GM21423 (cell line): ENCODE results near the gene CACNA1D.

Experiments
- ATAC-seq: cut with Tn5 transposase; IDR thresholded peaks from one replicate; pipeline ENCODE4 v1.9.1; 2021; ENCODE audit warnings: mild to moderate bottlenecking, moderate library complexity; ENCODE audit not compliant: unreplicated experiment

CACNA1D gene

DNA sequence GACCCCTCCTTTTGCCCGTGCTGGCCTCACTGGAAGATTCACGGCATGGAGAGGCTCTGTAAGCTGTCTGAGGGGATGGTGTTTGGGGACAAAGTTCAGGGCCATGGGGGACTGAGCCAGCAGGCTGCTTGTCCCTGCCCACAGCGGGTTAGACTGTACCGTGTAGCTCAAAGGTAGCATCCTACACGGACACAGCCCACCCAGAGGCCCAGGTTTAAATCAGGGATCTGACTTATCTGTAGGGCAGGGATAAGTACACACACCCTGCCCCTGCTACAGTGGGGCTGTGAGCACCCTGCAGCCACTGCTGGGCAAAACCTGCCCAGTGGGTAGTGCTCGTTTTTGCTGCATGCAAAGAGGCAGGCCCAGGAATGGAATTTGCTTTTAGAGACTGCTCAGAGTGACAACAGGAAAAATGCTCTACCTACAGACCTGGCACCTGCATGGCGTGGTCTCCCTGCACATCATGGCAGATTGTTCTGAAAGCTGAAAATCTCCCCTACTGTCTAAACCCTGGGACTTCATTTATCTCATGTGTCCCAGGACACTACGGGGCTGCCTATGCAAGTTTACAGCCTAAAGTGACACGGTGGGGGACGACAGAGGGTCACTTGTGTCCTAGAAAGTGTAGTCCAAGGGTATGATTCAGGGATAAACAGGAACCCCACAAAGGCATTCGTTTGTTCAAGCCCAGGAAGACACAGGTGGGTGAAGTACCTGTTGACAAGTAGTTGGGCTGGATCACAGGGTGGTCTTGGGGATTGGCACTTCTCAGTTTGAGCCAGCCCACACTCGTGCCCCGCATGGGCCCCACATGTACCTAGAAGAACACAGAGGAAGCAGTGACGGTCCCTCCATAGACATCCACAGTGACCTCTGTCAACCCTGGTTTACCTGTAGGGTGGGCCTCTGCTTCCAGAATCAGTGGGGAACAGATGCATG, 324.1 kb downstream of the CACNA1D start:
- ATAC-seq = no peak

DNA sequence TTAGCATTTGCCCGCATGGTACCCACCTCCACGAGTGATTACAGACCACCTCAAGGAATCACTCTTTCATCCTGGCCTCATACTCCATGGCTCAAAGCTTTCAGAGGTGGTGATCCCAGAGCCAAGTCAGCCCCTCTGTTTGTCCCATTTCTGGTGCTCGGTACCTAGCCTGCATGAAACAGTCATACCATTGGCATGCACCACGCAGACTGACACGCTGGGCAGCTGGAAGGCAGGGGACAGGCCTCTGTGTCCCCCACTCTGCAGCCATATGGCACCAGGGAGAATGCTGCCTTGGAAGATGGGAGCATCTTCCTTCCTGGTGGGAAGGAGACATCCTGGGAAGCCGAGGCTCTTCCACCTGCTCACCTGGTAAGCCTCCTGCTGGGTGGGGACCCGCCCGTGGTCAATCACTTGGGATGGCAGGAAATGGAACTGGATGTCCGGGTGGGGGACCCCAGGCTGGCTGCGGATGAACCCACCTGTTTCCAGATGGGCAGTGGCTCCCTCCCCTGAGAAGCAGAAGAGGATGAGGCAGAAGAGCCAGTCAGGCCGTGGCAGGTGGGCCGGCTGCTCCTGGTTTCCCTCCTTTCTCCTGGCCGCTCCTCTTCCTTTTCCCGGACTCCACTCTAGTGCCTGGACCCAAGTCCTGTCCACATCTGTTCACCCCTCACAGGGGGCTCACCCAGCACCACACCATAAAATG, 324.9 kb downstream of the CACNA1D start:
- ATAC-seq = no peak

DNA sequence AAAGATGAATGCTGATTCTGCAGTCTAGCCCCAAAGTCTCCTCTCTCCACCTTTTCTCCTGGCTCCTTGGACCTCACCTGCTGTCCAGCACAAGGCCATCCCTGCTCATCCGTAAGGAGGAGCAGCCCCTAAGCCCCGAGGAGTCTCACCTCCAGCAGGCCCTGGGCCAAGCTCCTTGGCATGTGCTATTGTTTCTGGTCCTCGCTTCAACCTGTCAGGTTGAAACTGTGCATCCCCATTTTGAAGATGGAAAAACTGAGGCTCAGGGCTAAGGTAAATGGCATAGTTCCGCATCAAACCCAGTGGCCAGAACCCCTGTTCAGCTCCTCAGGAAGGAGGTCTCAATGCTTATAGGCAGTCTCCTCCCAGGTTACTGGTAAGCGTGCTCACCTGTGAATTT, 325.7 kb downstream of the CACNA1D start:
- no peak for ATAC-seq

DNA sequence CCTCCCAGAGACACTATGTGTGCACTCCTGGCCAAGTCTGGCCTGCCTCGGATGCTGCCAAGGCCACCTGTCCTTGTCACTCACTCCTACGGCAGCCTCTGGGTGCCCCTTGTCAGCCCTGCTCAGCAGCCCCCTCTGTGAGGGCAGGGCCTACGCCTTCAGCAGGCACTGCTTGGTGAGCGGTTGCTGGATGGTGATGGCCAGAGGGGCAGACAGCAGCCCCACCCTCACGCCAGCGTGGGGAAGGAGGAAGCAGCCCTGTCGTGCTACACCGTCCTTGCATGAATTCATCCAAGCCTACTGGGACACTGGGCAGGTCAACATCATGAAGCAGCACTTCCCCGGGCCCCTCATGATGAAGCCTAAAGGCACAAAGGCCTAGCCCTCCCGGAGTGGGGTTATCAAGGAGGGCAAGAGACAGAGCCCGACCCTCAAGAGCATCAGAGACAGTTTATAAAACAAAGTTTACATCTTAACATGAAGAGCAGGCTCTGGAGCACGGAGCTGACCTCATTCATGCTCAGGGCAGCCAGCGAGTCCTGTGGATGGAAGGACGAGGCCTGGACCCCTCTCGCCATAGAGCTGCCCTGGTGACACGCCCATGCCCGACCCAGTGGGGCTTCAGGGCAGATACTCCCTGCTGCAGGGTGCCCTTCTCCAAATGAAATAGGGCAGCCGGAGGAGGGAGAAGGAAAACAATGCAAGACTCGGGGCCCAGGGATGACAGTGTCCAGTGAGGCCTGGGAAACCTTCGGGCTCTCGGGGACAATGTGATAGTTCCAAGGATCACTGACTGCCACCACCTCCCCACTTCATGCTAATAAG, 326.6 kb downstream of the CACNA1D start:
- no peak for ATAC-seq

DNA sequence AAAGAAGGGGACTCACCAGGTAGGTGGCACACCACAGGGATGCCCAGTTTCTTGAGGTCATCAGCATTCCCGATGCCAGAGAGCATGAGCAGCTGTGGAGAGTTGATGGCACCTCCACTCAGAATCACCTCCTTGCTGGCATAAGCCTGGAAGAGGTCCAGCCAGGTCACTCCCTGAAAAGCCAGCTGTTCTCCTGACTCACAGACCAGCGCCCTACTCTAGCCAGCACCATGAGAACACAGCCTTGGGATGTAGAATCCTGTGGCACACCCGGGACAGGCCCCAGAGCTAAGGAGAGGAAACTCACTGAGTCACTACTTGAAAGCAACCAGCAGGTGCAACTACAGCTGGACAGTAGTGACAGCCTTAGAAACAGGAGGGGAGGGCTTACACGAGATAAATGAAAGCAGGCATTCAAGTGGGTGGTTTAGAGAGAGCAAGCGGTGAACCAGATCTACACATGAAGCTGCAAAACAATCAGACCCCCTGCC, 327.3 kb downstream of the CACNA1D start:
- peak; percentile 50 for ATAC-seq

DNA sequence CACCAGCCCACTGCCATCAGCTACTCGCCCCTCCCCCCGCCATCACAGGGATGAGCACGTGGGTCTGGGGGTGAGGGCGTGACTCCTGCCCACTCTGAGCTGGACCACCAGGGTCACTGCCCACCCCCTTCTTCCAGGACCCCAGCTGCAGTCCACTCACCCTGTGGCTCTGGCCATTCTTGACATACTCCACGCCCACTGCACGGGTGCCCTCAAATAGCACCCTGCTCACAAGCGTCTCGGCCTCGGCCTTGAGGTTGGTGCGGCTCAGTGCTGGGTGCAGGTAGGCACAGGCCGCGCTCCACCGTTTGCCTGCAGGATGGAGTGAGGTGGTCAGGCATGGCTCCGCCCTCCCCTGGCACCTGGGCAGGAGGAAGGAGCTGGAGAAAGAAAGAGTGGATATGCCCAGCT, 327.9 kb downstream of the CACNA1D start:
- no peak for ATAC-seq

DNA sequence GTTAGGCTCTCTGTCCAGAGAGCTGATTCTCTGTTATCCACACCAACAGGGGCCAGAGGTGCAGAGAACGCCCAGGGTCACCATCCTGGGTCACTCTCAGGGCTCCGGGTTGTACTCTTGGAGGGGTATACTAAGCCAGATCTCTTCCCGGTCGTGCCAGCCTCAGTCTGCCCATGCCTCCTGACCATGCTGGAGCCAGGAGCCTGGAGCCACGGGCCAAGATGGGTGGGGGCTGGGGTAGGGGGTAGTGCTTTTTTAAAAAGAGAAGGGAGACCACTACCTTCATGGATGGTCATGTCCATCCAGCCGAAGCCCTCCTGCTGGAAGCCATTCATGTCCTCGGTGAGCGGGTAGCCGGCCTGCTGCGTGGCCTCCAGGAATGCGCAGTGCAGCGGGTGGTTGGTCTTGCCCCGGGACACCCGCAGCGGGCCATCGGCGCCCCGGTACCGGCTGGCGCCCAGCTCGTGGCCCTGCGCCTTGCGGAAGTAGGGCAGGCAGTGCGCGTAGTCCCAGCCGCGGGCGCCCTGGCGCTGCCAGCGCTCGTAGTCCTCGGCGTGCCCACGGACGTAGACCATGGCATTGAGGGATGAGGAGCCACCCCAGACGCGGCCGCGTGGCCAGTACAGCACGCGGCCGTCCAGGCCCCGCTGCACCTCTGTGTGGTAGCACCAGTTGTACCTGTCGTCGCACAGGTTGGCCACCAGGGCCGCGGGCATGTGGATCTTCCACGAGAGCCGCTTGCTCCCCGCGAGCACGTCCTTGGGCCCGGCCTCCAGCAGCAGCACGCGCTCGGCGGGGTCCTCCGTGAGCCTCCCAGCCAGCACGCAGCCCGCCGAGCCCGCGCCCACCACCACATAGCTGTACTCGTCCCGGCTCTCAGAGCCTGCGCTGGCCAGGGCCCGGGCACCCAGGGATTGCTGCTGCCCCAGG, 328.9 kb downstream of the CACNA1D start:
- no peak for ATAC-seq

DNA sequence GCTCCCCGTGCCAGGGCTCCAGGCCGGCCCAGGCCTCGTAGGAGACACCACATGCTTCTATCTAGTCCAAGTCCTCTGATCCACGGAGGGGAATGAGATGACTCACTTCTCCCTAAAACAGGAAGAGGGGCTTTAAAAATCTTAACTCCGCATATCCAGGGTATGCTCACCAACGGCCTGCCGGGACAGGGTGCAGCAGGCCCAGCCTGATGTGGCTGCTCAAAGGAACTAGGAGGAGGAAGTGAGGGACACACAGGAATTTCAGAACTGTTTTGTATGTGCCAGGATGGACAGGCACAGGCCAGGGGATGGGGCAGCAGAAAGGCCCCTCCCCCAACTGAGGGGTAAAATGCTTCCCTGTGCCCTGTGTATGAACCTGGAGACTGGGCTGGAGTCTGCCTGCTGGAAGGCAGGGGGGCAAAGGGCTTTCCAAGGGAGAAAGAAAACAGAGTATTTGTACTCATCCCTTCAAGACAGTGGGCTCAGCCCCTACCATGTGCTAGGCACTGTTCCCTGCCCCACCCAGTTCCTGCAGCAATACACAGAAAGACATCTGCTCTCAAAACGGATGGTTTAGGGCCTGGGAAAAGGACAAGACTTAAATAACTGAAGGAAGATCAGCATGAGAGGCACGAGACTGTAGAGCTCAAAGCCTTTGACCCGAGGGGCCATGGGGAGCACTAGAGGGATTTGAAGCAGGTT, 329.7 kb downstream of the CACNA1D start:
- ATAC-seq = no peak

DNA sequence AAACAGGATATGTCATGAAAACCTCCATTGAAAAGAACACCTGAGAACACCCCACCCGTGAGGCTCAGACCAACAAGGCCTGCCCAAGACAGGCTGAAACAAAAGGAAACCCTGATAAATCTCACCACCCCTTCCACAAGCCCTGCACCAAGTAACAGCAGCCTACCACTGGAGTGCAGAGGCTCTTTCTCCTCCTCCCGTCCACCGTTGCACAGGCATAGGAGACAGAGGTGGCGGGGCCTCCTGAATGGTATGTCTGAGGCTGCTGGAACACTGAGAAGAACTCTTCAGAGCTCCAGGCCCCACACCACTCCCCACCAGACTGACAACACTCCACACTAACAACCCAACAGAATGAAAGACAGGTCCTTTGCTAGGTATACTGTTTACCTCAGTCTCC, 330.4 kb downstream of the CACNA1D start:
- ATAC-seq = no peak

DNA sequence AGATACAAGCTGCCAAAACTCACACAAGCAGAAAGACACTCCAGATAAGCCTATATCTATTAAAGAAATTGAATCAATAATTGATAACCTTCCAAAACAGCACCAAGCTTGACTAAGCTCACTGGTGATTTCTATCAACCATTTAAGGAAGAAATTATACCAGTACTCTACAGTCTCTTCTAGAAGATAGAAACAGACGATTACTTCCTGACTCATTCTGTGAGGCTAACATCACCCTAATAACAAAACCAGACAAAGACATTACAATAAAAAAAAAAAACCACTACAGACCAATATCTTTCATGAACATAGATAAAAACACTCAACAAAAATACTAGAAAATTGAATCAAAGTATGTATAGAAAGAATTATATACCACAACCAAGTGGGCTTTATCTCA, 331.6 kb downstream of the CACNA1D start:
- ATAC-seq = no peak

DNA sequence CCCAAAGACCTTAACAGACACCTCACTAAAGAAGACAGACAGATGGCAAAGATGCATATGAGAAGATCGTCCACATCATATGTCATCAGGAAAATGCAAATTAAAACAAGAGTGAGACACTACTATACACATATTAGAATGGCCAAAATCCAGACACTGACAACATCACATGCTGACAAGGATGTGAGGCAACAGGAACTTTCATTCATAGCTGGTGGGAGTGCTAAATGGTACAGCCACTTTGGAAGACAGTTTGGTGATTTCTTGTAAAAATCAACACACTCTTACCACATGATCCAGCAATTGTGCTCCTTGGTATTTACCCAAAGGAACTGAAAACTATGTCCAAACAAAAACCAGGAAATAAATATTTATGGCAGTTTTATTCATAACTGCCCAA, 334.2 kb downstream of the CACNA1D start:
- no peak for ATAC-seq

DNA sequence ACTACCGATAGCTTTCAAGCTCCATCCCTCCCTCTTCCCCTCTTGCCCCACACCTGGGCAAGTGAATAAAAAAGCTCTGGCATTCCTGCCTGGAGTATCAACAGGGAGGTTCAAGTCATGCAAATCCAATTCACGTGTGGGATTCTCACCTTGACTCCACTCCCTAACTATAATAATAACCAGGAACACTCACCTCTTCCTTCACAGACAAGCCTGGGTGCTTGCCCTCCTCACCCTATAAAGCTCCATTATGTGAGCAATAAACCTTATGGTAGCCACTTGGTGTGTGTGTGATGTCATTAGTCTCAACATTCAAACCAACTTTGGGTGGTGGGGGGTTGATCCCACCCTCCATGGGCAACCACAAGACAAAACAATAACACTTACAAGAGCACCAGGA, 335.2 kb downstream of the CACNA1D start:
- no peak for ATAC-seq

DNA sequence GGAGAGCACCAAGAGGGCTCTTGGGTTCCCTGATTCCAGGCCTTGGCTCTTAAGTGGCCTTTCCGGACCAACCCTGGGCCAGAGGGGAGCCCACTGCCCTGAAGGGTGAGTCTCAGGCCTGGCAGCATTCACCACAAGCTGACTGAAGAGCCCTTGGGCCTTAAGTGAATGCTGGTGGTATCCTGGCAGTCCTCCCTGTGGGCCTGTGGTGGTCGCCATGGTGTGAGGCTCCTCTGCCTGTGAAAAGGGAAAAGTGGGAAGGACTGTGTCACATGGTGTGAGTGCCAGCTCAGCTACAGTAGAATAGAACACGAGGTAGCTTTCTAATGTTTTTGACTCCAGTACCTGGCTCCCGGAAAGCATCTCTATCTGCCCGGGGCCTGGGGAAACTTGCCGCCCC, 336.5 kb downstream of the CACNA1D start:
- no peak for ATAC-seq

DNA sequence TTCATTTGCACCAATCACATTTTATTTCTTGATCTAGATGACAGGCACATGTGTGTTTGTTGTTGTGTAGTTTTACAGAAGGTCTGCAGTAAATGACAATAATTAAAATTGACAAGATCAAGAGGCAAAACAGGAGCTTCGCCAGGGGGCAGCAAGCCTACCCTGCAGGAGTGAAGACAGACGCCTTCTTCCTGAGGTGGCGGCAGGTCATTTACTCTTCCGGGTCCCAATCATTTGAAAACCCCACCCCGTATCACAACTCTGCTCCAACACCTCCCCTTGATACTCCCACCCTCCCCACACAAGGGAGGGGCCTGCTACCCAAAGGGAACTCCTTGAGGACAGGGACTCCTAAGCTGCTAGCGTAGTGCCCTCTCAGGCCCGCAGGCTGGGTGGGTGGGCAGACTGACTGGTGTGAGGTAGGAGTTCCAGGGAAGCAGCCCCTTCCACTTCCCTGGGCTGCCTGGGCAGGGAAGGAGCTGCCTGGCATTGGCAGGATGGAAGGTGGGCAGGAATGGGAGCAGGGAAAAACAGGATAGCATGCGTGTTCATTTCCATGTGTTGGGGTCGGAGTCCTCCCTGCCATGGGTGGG, 338.7 kb downstream of the CACNA1D start:
- ATAC-seq = no peak

DNA sequence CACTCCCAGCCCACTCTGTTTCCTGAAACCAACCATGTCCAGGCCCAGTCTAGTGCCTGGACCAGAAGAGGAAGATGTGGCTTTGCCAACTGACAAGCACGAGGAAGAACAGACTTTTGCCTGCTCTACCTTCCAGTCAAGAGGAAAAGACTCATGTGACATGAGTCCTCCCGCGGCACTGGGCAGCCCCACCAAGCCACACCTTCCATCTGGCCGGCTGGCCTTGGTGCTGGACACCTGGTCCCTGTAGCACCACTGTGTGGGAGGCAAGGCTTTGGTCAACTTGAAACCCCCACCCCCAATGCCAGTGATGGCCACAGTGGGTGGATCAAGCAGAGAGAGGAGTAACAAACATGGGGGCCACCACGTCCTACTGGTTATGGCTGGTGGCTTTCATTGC, 339.3 kb downstream of the CACNA1D start:
- no peak for ATAC-seq

DNA sequence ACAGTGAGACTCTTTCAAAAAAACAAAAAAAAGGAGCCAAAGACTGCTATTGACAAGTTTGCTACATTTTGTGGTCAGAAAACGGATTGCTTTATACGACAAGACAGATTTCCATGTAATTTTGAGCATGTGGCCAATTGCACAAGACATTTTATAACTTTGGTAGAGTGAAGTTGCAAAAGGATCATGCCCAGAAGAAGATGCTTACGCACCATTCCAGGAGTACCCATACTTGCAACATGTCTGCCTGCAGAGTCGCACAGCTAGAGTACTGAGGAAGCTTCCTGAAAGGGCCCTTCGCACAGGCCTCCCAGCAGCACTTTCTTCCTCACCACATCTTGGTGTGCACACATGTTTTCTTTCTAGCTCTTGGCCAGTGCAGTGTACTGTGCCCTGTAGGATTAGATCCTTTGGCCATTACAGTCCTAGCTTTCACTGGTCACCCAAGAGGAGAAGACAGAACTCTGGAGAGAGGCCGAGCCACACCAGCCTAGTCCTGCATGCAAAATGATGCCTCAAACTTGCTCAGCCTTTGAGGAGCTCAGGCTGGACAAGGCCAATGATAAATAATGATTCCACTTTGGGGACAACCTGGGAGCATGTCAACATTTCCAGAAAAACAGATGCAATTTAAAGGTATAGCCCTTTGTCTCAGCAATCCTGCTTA, 340.2 kb downstream of the CACNA1D start:
- ATAC-seq = no peak

DNA sequence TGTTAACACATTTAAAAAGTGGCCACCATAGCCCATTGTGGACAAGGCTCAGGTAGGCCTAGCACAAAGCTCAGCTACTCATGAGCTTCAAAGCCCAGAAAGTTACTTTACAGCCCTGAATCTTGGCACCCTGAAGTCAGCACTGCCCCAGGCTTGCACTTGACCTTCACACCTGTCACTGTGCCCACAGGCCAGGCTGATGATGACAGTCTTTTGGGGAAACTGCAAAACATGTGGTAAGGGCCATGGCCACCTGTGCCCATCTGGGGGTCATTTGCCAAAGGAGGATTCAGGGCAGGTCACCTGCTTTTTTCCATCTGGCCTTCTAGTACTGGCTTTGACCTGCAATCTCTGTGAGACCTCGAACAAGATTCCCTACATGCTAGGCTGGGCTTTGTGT, 340.8 kb downstream of the CACNA1D start:
- no peak for ATAC-seq

DNA sequence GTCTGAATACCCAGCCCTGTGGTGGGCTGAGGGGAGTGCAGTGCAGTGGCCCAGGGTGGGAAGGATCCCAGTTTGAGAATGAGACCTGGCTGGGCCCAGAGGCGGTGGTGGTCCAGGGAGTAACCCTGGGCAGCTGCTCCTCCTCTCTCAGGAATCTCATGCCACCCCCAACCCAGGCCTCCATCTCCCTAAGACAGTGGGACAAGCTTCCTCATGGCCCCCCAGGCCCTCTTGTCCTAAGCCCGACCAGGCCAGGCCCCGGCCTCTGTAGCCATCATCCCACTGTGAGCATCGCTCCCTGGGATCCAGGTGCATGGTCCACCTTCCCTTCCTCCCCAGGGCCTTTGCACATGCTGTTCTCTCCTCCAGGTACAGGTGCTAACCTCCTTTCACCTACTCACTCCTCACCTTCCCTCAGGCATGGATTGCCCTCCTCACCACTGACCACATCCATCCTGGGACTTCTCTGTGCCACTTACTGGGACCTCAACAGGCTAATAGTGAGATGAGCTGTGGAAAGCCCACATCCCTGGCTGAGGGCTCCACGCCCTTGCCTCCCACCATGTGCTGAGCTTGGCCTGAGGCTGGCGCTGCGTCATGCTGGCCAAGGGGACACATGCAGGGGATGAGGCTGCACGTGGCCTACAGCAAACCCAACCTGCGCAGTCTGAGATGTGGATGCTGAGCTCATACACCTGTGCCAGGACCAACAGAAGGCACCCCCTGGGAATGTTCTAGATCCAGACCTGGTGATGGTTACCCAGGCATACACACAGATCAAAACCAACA, 341.9 kb downstream of the CACNA1D start:
- ATAC-seq = no peak
